ENCODE results near the gene CPNE7.
"Not testable (repeated sequence)": the region's sequence is repeated elsewhere in the genome, so short reads cannot be mapped to it uniquely, and the experiment has no call there.

CPNE7 gene

GRCh38 chr16:89619840-89620239 is 44.3 kb downstream of the CPNE7 start:
- H3K27me3 Mint-ChIP-seq: peaks cover 46% of the 10 kb centered on the region
- no peak for DNase-seq
- peaks cover 11% of the 10 kb centered on the region for H3K9me3 Mint-ChIP-seq
- peaks cover 4% of the 10 kb centered on the region for H3K36me3 Mint-ChIP-seq
- no peak overlapping the region for H3K4me3 Mint-ChIP-seq
- CTCF ChIA-PET: interaction anchor here (0.8 kb wide), 1 partner anchor 82 kb away, joined by 3 read pairs; the partner anchor contains the start of gene SPATA2L
- no peak overlapping the region for H3K27ac Mint-ChIP-seq
- H3K4me1 Mint-ChIP-seq: peaks cover 12% of the 10 kb centered on the region

- CTCF ChIA-PET: interaction anchor here (0.8 kb wide), 1 partner anchor 81 kb away, joined by 3 read pairs; the partner anchor contains the start of gene SPATA2L
- no peak for DNase-seq
- peaks cover 12% of the 10 kb centered on the region for H3K4me1 Mint-ChIP-seq
- peaks cover 11% of the 10 kb centered on the region for H3K9me3 Mint-ChIP-seq
- no peak overlapping the region for H3K27ac Mint-ChIP-seq
- H3K36me3 Mint-ChIP-seq: peaks cover 4% of the 10 kb centered on the region
- no peak overlapping the region for H3K4me3 Mint-ChIP-seq
- H3K27me3 Mint-ChIP-seq: peaks cover 50% of the 10 kb centered on the region
Observed at GRCh38 chr16:89620406-89620841, 44.9 kb downstream of the CPNE7 start.

DNA sequence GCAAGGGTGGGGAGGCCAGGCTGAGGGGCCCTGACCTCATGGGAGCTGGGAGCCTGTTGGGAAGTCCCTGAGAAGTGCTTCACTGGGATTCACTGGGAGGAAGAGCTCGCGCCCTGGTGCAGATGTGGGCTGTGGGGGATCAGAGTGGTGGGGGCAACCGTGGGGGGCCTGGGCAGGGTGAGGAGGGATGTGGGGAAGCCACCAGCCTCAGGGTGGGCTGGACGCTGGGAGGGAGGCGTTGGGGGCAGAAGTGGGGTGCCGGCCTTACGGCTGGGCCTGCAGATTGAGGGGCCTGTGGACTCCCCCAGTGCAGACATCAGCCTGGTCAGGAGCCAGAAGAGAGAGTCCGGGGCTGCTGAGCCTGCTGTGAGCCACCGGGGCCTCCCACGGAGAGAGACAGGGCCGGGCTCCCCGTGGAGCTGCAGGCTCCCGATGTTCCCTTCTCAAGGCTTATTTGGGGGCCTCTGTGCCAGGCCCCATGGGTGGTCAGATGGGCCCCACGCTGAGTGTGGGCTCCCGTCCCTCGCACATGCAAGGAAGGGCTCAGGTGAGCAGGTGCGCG is 45.7 kb downstream of the CPNE7 start:
- Mint-ChIP-seq H3K27ac (no peak overlapping the region), H3K4me3 (no peak overlapping the region), H3K4me1 (peaks cover 10% of the 10 kb centered on the region), H3K27me3 (peaks cover 50% of the 10 kb centered on the region), H3K36me3 (peaks cover 4% of the 10 kb centered on the region), H3K9me3 (peaks cover 10% of the 10 kb centered on the region)
- CTCF ChIA-PET: no interaction called here
- no peak for DNase-seq

GRCh38 chr16:89621698-89622409 is 46.3 kb downstream of the CPNE7 start:
- Mint-ChIP-seq H3K4me3 (no peak overlapping the region), H3K27ac (no peak overlapping the region), H3K36me3 (no peaks in the 10 kb centered on the region), H3K27me3 (peaks cover 50% of the 10 kb centered on the region), H3K9me3 (peaks cover 4% of the 10 kb centered on the region), H3K4me1 (peaks cover 4% of the 10 kb centered on the region)
- CTCF ChIA-PET: no interaction called here
- no peak for DNase-seq

DNA sequence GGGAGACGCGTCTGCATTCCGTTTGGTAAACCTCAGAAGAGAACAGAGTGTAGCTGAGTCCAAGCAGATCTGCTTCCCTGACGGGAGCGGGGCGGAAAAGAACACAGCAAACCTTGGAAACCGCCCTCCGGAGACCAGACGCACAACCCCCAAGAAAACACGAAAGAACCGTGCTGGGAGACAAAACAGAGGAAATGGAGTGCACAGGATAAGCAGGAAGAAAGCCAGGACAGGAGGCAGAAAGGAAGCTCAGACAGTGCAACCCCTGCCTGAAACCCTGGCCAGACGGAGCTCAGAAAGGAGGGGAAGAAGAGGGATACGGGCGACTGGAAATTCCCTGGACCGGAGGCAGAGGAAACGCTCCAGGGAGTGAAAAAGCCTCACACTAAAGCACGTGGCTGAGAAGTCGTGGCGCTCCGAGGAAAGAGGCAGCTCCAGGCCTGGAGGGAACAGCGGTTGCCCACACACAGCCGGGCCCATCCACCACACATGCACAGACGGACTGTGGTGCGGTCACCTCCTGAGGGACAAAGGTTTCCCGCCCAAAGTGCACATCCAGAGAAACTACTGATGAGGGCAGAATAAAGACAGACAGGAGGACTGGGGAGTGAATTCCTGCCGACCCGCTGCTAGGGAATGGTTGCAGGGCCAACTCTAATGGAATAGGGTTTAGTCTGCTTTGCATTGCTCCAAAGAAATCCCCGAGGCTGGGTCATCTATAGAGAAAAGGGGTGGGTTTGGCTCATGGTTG is 48.1 kb downstream of the CPNE7 start:
- CTCF ChIA-PET: no interaction called here
- no peak for DNase-seq

GRCh38 chr16:89624777-89625761 is 49.5 kb downstream of the CPNE7 start:
- CTCF ChIA-PET: no interaction called here
- Mint-ChIP-seq H3K4me1 (no peaks in the 10 kb centered on the region), H3K36me3 (no peaks in the 10 kb centered on the region), H3K27me3 (peaks cover 51% of the 10 kb centered on the region), H3K27ac (no peak overlapping the region), H3K9me3 (no peaks in the 10 kb centered on the region), H3K4me3 (no peak overlapping the region)
- no peak for DNase-seq

More for the DNA sequence above, 48.1 kb downstream of the CPNE7 start:
- H3K4me1 Mint-ChIP-seq: no peaks in the 10 kb centered on the region
- H3K27me3 Mint-ChIP-seq: peaks cover 50% of the 10 kb centered on the region
- H3K27ac Mint-ChIP-seq: no peak overlapping the region
- H3K36me3 Mint-ChIP-seq: no peaks in the 10 kb centered on the region
- no peak overlapping the region for H3K4me3 Mint-ChIP-seq
- no peaks in the 10 kb centered on the region for H3K9me3 Mint-ChIP-seq

- Mint-ChIP-seq H3K27me3 (peaks cover 26% of the 10 kb centered on the region), H3K4me3 (no peak overlapping the region), H3K4me1 (no peaks in the 10 kb centered on the region), H3K9me3 (no peaks in the 10 kb centered on the region), H3K27ac (no peak overlapping the region), H3K36me3 (no peaks in the 10 kb centered on the region)
- CTCF ChIA-PET: no interaction called here
- DNase-seq: no peak
Observed at GRCh38 chr16:89629827-89630610, 54.5 kb downstream of the CPNE7 start.

GRCh38 chr16:89633064-89633631 is 57.6 kb downstream of the CPNE7 start:
- no peak for DNase-seq

DNA sequence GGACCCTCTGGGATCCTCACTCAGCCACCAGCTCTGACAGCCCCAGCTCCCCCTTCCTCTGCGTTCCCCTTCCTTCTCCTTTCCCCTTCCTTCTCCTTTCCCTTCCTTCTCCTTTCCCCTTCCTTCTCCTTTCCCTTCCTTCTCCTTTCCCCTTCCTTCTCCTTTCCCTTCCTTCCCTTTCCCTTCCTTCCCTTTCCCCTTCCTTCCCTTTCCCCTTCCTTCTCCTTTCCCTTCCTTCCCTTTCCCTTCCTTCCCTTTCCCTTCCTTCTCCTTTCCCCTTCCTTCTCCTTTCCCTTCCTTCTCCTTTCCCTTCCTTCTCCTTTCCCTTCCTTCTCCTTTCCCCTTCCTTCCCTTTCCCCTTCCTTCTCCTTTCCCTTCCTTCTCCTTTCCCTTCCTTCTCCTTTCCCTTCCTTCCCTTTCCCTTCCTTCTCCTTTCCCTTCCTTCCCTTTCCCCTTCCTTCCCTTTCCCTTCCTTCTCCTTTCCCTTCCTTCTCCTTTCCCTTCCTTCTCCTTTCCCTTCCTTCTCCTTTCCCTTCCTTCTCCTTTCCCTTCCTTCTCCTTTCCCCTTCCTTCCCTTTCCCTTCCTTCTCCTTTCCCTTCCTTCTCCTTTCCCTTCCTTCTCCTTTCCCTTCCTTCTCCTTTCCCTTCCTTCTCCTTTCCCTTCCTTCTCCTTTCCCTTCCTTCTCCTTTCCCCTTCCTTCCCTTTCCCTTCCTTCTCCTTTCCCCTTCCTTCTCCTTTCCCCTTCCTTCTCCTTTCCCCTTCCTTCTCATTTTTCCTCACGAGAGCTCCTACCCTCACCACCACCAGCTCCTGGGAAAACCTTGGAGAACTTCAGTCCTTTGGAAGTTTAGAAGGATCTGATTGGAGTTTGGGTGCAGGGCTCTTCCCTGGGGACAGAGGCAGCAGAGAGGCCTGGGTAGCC is 59.2 kb downstream of the CPNE7 start:
- H3K36me3 Mint-ChIP-seq, H3K4me1 Mint-ChIP-seq, H3K9me3 Mint-ChIP-seq, CTCF ChIA-PET, H3K4me3 Mint-ChIP-seq, DNase-seq: not testable (repeated sequence)
- Mint-ChIP-seq H3K27me3 (peaks cover 29% of the 10 kb centered on the region), H3K27ac (peak overlapping the region; percentile 14)

More at GRCh38 chr16:89633064-89633631, 57.6 kb downstream of the CPNE7 start:
- Mint-ChIP-seq H3K9me3 (no peaks in the 10 kb centered on the region), H3K27me3 (peaks cover 29% of the 10 kb centered on the region), H3K4me3 (no peak overlapping the region), H3K4me1 (no peaks in the 10 kb centered on the region), H3K27ac (no peak overlapping the region), H3K36me3 (no peaks in the 10 kb centered on the region)
- CTCF ChIA-PET: no interaction called here

DNA sequence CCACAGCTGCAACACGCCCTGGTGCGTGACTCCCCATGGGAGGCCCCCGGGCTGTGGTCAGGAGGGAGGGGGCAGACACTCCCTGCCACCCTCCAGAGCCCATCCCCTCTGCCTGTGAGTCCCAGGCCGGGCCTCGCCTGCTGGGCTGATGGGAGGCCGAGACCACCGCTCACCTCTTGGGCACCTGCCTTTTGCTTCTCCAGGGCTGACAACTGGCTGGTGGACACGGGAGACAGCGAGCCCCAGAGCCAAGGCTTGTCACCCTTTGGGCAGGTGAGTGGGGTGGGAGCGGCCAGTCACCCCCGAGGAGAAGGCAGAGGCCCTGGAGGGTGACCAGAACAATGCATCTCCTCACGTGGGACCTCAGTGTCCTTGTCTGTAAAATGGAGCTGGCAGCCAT is 61.1 kb downstream of the CPNE7 start:
- H3K4me1 Mint-ChIP-seq: peaks cover 6% of the 10 kb centered on the region
- H3K36me3 Mint-ChIP-seq: no peaks in the 10 kb centered on the region
- H3K27ac Mint-ChIP-seq: no peak overlapping the region
- CTCF ChIA-PET: interaction anchor here (0.6 to 0.8 kb wide), 2 partner anchors 36 to 45 kb away, joined by 3 read pairs; no protein-coding TSS in a partner anchor
- peaks cover 26% of the 10 kb centered on the region for H3K27me3 Mint-ChIP-seq
- H3K9me3 Mint-ChIP-seq: no peaks in the 10 kb centered on the region
- no peak for DNase-seq
- no peak overlapping the region for H3K4me3 Mint-ChIP-seq

DNA sequence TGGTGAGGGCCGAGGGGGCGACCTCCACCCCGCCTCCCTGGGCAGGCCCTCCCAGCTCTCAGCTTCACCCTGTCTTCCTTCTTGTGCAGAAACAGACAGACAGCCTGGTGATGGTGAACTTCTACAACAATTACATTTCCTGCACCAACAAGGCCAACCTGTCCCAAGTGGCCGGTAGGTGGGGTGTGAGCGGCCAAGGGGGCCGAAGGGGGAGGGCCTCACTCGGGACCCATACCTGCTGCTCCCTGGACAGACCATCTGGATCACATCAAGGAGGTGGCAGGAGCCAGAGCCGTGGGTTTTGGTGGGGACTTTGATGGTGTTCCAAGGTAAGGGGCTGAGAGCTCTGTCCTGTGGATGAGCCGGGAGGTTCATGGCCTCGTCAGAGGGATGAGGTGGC is 61.8 kb downstream of the CPNE7 start:
- H3K27ac Mint-ChIP-seq: no peak overlapping the region
- CTCF ChIA-PET: interaction anchor here (0.6 kb wide), 1 partner anchor 45 kb away, joined by 3 read pairs; no protein-coding TSS in a partner anchor
- H3K9me3 Mint-ChIP-seq: no peaks in the 10 kb centered on the region
- no peaks in the 10 kb centered on the region for H3K36me3 Mint-ChIP-seq
- peaks cover 22% of the 10 kb centered on the region for H3K27me3 Mint-ChIP-seq
- H3K4me1 Mint-ChIP-seq: peaks cover 6% of the 10 kb centered on the region
- DNase-seq: no peak
- no peak overlapping the region for H3K4me3 Mint-ChIP-seq

DNA sequence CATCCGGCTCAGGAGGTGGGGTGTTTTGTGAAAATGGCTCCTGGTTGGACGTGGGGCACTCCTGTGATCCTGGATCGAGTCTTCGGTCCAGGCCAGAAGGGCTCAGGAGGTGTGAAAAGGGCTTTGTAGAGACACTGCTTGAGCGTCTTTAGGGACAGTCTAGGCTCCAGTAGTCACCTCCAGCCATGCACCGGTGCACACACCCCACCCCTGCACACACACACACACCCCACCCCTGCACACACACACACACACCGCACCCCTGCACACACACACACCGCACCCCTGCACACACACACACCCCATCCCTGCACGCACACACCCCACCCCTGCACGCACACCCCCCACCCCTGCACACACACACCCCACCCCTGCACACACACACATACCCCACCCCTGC is 62.9 kb downstream of the CPNE7 start:
- H3K4me3 Mint-ChIP-seq: no peak overlapping the region
- no peak overlapping the region for H3K27ac Mint-ChIP-seq
- H3K36me3 Mint-ChIP-seq: no peaks in the 10 kb centered on the region
- CTCF ChIA-PET: no interaction called here
- peaks cover 6% of the 10 kb centered on the region for H3K4me1 Mint-ChIP-seq
- H3K27me3 Mint-ChIP-seq: peaks cover 15% of the 10 kb centered on the region
- H3K9me3 Mint-ChIP-seq: no peaks in the 10 kb centered on the region
- DNase-seq: no peak
